H7 (cell line): ENCODE measurements around the gene SLIT1. TPM values are rescaled to one million over a fixed set of nuclear protein-coding genes. Genes with fewer than 3 reads are reported as not detected.
A peak's percentile ranks its signal among the peaks of the same experiment; 100 is the strongest.

Source experiments
- DNase-seq: peaks from one replicate; pipeline ENCODE4 v3.0.0; 2012
- H3K27me3 ChIP-seq: 2 replicates; pipeline ENCODE4 v1.6.0; 2011; ENCODE audit warnings: mild to moderate bottlenecking, low read length; ENCODE audit not compliant: control insufficient read depth, insufficient read depth
- H3K36me3 ChIP-seq: replicated peaks from 2 replicates; pipeline ENCODE4 v1.5.1; 2011; ENCODE audit warnings: low read length; ENCODE audit not compliant: control insufficient read depth, insufficient read depth
- H3K4me3 ChIP-seq: 2 replicates; pipeline ENCODE4 v1.5.1; 2011; ENCODE audit warnings: low read depth, mild to moderate bottlenecking, control low read depth, low read length, moderate library complexity; ENCODE audit not compliant: insufficient read depth
- total RNA-seq: library from RNA; depleted of rRNA; stranded (reverse); fragments of >200 nt; shearing (Covaris generic); gene quantifications from 2 replicates; pipeline ENCODE4 v1.2.3, GENCODE V29; 2014

SLIT1 gene
- total RNA-seq, 1 experiment from 2014 or later: 0.28 TPM

DNA sequence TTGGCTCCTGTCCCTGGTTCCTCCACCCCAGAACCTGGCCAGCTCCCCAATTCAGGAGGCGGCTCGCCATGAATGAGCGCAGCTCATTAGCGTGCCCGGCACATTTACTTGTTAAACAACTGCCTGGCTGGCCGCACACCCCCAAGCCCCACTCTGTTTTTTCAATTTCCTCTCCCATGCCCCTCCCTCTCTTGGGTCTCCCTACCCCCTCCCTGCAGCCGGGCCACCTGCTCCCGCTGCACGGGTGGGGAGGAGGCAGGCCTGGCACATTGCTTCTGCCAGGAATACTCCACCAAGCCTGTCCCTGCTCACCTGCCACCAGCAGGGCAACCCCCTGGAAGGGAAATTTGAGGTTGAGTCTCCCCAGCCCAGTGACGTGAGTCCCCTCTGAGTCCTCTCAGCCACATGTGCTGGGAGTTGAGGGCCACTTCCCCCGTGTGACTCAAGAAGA, 2.5 kb upstream of the SLIT1 start:
- no peak overlapping the region for H3K4me3 ChIP-seq
- no peaks in the 10 kb centered on the region for H3K36me3 ChIP-seq
- H3K27me3 ChIP-seq: peaks cover 52% of the 10 kb centered on the region
- DNase-seq: no peak

DNA sequence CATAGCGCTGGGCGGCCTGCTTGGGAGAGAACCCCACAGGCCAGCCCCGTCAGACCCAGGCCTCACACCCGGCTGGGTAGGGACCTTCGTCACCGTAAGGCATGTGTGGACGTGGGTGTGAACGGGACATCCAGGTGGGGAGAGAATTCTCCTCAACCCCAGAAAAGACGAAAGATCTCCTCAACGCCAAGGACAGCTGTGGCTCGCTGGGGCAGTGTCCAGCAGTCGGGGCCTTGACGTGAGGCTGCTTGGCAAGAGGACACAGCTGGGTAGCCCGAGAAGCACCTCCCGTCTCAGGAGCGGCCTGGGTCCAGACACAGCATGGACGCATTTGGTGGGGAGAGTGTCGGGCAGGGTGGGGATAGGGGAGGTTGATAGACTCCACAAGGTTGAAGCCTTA, 1.2 kb upstream of the SLIT1 start:
- Histone ChIP-seq H3K36me3 (no peaks in the 10 kb centered on the region), H3K27me3 (peaks cover 46% of the 10 kb centered on the region), H3K4me3 (no peak overlapping the region)
- DNase-seq: no peak

DNA sequence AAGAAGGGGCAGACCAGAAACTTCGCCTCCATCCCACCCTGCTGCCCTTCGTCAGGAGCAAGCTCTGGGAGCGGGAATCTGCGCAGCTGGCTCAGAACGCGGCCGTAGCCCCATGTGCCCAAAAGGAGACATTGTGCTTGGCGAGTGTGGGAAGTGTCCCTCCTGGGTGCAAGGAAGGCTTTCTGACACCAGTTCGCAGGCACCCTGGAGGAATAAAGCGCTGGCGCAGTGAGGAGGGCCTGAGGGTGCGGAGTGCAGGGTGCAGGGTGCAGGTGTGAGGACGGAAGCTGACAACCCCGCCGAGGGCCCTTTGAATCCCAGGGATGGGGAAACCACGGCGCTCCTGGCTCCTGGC, 811 bp downstream of the SLIT1 start:
- Histone ChIP-seq H3K27me3 (peaks cover 48% of the 10 kb centered on the region), H3K4me3 (peak overlapping the region; percentile 67), H3K36me3 (no peaks in the 10 kb centered on the region)
- no peak for DNase-seq

DNA sequence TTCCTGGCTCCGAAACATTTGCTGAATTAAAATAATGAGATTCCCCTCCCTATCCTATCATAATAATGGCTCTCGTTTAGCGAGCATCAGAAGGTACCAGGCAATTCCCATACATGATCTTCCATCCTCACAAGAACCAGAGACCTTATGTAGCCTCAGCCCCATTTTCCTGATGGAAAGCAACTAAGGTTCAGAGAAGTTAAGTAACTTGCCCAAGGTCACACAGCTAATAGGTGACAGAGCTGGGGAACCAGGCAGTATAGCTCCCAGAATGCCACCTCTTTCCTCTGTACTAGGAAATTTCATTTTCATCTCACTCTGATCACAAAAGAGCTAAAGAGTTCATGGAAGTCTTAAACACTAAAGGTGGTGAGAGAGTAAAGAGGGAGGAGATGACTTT, 2.4 kb downstream of the SLIT1 start:
- H3K27me3 ChIP-seq: peaks cover 48% of the 10 kb centered on the region
- DNase-seq: no peak
- H3K36me3 ChIP-seq: no peaks in the 10 kb centered on the region
- no peak overlapping the region for H3K4me3 ChIP-seq

DNA sequence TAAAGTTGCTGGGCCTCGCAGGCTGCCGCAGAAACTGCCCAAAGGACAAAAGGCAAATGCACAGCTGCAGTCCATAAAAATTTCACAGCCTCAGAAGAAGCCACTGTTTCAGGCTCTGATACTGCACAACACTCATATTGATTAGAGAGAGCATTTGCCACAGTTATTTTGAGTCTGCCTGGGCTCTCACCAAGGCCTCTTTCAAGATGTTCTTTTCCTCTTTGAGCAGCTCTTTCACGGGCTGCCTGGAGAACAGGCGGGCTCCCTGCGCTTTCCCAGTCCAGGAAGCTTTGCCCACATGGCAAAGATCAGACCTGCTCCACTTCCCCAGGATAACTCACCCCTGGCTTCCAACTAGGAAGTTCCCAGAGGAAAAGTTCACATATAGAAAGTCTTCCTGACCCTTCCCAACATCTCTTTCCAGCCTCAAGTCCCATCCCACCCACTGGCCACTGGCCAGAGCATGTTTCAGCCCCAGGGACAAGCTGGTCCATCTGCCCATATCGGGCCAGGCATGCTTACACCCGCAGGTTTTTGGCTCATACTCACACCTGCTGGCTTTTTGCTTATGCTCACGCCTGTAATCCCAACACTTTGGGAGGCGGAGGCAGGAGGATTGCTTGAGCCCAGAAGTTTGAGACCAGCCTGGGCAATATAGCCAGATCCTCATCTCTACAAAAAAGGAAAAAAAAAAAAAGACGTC, 3.3 kb downstream of the SLIT1 start:
- H3K4me3 ChIP-seq: no peak overlapping the region
- no peak for DNase-seq
- H3K36me3 ChIP-seq: no peaks in the 10 kb centered on the region
- H3K27me3 ChIP-seq: peaks cover 42% of the 10 kb centered on the region

DNA sequence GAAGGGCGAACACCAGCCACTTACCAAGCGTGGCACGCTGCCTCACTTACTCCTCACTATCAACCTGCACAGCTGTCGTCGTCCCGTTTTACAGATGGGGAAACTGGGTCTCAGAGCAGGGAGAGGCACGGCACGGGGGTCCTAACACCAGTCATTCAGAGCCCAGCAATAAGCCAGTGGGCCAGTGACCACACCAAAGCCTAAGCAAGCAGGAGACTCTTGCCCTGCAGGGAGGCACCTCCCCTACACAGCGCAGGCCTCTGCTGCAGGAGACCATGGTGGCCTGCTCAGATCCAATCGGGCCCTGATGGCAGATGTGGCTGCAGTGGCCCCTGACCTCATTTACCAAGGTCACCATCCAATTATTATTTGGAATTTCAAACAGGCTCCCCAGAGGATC, 4.8 kb downstream of the SLIT1 start:
- Histone ChIP-seq H3K36me3 (no peaks in the 10 kb centered on the region), H3K27me3 (peaks cover 27% of the 10 kb centered on the region), H3K4me3 (no peak overlapping the region)
- DNase-seq: no peak

DNA sequence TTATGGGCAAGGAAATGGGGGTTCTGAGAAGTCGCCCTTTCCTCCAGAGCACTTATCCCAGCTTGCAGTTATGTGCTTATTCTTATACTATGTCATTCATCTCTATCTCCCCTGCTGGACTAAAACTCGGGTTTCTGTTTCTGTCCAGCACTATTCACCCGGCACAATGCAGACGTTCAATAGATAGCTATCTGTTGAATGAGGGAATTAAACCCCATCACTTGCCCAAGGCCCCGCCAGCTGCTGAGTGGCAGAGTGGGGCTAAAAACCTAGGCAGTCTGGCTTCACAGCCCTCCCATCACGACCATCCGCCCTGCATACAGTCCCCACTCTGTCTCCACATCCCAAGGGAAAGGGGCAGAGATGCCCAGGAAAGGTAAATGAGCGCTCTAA, 5.4 kb downstream of the SLIT1 start:
- no peak for DNase-seq
- peaks cover 21% of the 10 kb centered on the region for H3K27me3 ChIP-seq
- H3K4me3 ChIP-seq: no peak overlapping the region
- H3K36me3 ChIP-seq: no peaks in the 10 kb centered on the region

DNA sequence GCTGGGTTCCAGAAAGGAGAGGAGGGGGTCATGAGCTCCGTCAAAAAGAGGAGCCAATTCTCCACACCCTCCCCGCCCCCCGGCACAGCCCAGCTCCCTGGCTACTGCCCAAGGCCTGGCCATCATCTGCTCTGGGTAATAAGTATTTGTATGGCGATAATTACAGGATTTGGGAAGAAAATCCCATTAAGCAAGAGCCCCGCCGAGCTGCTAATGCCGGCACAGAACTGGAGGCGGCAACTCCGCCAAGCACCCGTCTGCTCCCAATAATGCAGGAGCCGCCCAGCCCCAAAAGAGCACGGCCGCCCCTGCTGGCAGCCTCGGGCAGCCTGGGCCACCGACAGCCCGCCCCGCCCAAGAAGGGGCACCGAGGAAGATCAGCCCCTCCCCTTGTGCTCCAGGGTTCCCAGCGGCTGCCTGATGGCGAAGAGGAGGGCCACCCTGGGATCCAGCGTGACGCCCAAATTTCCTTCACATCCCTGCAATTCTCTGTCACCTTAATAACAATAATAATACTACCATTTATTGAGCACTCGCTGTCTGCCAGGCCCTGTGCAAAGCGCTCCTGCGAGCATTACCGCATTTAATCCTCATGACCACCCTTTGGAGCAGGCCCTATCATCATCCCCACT, 5.9 kb downstream of the SLIT1 start:
- H3K36me3 ChIP-seq: no peaks in the 10 kb centered on the region
- H3K4me3 ChIP-seq: no peak overlapping the region
- H3K27me3 ChIP-seq: peaks cover 16% of the 10 kb centered on the region
- DNase-seq: peak; percentile 96

DNA sequence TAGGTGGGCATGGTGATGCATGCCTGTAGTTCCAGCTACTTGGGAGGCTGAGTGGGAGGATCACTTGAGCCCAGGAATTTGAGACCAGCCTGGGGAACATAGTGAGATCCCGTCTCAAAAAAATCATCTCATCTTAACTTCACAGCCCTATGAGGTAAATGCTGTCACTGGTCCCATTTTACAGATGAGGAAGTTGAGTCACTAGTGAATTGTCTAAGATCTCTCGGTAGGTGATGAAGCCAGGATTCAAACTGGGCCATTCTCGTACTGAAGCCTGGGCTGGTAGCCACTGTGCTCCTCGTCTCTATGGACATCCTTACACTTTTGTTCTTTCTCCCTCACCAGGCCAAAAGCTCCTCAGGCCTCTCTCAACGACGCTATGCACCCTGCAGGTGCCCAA, 6.4 kb downstream of the SLIT1 start:
- peaks cover 10% of the 10 kb centered on the region for H3K27me3 ChIP-seq
- DNase-seq: no peak
- no peaks in the 10 kb centered on the region for H3K36me3 ChIP-seq
- H3K4me3 ChIP-seq: no peak overlapping the region

DNA sequence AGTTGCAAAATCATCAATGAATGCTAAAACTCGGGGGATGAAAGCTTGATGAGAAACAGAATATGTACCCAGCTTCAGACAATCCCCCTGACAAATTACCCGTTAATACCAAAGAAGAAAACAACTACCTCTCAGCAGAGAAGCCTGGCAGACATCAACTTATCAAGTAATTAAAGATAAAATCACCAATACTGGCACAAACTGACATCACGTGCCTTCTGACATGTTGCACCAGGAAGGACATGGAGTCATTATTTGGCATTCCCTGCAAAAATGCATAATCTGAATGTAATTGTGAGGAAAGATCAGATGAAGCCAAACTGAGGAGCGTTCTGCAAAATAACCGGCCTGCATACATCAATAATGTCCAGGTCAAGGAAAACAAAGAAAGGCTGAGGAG, 7.7 kb downstream of the SLIT1 start:
- Histone ChIP-seq H3K27me3 (peaks cover 1% of the 10 kb centered on the region; the same call in 1 of the 2 replicates), H3K36me3 (no peaks in the 10 kb centered on the region)

DNA sequence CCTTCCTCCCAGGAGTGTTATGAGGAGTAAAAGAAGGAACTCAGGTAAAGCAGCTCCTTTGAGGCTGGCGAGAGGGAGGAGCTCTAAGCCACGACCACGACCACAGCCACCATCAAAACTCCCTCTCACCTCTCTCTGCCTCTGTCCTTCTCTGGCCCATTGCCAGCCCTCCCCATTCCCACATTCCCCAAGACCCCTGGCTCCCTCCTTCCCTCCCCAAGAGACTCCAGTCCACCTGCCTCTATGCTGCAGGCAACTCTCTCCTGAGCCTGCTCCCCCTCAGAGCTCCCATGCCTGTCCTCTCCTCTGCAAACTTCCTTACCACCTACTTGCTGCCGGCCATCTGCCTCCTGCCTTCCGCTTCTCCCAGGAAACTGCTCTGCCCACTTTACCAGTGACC, 9.5 kb downstream of the SLIT1 start:
- Histone ChIP-seq H3K36me3 (no peaks in the 10 kb centered on the region), H3K4me3 (no peak overlapping the region), H3K27me3 (peaks cover 1% of the 10 kb centered on the region; the same call in 1 of the 2 replicates)
- no peak for DNase-seq

More for the DNA sequence above, 7.7 kb downstream of the SLIT1 start:
- no peak for DNase-seq
- H3K4me3 ChIP-seq: no peak overlapping the region

DNA sequence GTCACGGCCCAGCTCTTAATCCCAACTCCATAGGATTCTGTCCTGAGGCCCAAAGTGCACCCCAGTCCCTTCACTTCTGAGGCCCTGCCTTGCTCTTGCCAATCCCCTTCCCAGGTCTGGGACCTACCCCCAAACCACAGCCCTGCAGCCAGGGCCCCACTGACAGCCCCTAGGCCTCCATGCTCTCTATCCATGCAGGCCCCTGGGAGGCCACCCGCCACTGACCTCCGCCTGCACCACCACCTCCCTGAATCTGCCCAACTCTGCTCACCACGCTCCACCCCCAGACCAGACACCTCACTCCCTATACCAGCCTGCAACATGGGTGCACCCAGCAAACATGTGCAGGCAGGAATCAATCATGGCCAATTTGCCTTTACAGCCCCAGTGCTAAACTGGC, 10.2 kb downstream of the SLIT1 start:
- Histone ChIP-seq H3K36me3 (no peaks in the 10 kb centered on the region), H3K4me3 (no peak overlapping the region), H3K27me3 (peaks cover under 1% of the 10 kb centered on the region; the same call in 1 of the 2 replicates)
- no peak for DNase-seq

DNA sequence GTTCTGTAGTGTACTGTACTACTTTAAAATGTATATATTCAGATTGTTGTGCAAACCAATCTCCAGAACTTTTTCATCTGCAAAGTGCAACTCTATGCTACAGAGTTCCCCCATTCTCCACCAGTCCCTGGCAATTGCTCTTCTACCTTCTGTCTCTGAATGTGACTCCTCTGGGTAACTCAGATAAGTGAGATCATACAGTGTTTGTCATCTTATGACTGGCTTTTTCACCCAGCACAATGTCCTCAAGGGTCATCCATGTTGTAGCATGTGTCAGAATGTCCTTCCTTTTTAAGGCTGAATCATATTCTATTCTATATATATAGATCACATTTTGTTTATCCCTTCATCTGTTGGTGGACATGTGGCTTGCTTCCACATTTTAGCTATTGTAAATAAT, 10.8 kb downstream of the SLIT1 start:
- H3K4me3 ChIP-seq: no peak overlapping the region
- no peak for DNase-seq
- no peaks in the 10 kb centered on the region for H3K36me3 ChIP-seq
- no peaks in the 10 kb centered on the region; the same call in 1 of the 2 replicates for H3K27me3 ChIP-seq

DNA sequence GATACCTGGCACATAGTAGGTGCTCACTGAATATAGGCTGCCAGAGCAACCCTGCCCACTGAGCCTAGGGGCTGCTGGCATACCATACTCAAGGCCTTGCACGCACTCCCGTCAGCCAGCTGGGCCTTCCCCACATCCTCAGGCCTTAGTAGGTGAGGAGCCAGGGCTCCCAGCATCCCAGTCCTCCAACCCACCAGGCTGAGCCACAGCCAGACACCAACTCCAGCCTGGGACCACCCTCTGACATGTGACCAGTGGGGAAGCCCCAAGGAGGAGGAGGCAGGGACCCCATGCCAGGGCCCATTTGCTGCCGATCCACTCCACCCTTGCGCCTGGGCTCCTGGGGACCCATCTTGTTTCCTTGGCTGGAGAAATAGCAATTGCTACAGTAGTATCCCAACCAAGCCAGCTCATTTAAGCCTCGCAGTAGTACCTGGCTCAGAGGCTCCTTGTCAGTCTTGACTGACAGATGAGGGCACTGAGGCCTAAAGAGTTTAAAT, 11.4 kb downstream of the SLIT1 start:
- no peak for DNase-seq
- Histone ChIP-seq H3K27me3 (no peaks in the 10 kb centered on the region; the same call in 1 of the 2 replicates), H3K4me3 (no peak overlapping the region), H3K36me3 (no peaks in the 10 kb centered on the region)

DNA sequence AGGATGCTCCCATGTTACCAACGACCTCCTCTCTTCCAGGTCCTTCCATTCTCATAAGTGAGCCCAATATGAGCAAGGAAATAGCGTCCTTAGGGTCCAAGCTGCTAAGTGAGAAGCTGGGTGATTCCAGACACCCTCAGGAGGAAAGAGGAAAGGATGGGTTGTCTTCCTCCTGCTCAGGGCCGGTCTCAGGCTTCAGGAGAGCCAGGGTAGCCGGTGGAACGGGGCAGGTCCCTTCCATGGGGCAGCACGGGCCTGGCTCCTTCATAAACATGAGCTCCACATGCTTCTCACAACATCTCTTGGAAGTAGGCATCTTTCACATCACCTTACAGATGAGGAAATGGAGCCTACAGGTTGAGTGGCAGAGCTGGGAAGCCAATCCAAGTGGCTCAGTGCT, 12.7 kb downstream of the SLIT1 start:
- Histone ChIP-seq H3K36me3 (no peaks in the 10 kb centered on the region), H3K27me3 (no peaks in the 10 kb centered on the region; the same call in 1 of the 2 replicates), H3K4me3 (no peak overlapping the region)
- no peak for DNase-seq
